GM18873 (cell line): ENCODE results near the gene NIPBL.

Source experiments
- ATAC-seq: cut with Tn5 transposase; IDR thresholded peaks from one replicate; pipeline ENCODE4 v1.9.1; 2021; ENCODE audit warnings: mild to moderate bottlenecking, moderate library complexity, moderate number of reproducible peaks; ENCODE audit not compliant: unreplicated experiment, low FRiP score

Gene NIPBL

DNA sequence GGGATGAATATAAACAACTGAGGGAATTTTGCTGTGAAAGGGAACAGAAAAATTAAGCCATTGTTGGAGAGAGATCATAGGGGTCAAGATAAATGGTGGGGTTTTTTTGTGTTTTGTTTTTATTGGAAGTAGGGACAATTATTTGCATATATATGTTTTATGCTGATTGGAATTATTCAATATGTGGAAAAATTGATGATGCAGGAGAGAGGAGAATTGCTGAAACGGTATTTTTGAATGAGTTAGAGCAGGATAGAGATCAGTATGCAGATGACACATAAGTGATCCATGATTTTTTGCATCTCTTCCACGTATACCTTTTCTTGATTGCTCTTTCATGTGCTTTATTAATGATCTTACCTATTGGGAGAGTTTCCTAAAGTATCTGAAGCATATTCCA is 67.5 kb downstream of the NIPBL start:
- no peak for ATAC-seq

DNA sequence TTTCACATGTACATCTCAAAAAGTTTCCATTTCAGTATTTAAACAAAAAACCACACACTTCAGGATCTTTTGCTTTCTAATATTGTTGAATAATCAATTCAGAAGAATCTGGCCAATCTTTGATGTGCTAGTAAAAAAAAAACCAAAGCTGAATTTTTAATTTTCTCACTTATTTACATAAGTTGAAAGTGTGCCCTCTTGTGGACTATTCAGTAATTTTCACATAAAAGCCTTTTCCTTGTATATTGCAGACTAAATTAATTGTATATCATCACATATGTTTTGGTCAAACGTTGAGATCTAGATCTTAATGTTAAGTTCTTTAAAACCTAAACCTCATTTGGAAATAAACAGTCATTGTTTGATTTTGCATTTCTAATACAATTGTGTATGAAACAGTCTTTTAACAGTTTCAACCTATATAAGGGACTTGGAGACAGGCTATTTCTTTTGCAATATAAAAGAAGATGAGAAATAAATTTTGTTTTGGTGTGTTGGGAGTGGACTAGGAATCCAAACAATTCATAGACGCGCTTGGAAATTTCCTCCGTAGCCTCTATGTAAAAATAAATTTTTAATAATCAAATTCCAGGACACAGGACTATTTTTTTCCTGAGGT is 68.1 kb downstream of the NIPBL start:
- ATAC-seq = no peak

DNA sequence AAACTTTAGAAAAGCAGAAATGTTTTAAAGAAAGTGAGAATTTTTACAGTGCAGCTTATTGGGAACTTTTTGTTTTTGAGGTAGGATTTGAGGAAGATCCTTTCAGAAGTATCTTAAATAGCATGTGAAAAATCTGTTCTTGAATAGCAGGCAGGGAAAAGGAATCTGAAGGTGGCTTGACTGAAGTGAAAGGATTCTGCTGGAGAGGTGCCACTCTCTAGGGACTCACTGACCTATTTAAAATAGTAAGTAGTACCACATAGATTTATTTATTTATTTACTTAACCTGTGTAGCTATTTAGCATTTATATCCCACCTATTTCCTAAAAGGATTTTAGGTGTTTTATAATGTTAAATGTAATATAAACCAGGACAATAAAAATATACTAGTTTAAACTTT is 69.1 kb downstream of the NIPBL start:
- ATAC-seq = no peak

DNA sequence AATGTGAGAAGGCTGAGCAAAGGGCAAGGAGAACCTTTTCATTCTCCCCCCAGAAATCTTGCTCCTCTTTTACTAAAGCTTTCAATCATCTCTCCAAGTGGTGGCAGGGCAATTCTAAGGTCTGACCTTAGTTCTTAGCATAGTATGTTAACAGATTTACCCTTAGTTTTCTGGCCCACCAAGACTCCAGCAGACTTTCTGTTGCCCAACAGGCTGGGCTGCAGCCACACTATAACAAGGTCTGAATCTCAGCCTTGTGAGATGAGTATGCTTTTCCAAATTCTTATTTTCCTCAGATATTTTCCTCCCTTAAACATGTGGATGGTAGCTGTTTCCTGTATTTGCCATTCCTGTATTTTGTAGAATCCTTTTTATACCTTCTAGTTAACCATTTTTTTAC is 69.5 kb downstream of the NIPBL start:
- no peak for ATAC-seq

DNA sequence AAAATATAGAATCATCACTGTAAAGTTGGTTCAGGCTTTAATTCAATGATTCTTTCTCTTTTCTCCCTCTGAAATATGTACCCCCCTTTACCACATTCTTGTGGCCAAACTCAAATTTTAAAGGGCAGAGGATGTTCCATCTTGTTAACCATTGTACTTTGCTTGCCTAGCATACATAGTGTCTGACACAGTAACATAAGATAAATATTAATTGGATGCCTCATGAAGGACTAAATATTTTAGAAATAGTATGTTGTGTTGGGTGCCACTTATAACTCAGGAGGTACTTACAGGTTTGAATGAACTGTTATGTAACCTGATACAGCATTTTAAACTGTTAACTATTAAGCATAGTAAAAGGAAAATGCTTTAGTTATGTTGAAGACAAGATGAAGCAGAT is 71.5 kb downstream of the NIPBL start:
- ATAC-seq = no peak

DNA sequence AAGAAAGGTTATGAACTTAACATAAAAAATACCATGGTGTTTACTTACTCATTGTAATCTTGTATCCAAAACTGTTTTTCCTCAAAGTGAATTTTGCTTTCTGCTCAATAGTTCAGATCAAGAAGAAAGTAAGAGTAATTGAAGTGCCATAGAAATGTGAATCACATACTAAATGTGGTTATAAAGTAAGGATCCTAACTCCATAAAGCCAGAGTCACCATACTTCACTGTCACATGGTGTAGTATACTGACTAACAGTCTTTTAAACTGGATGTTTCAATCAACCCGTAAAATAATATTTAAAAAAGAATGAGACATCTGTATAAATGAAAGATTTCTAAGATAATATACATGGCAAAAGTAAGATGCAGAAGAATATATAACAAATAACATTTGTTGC is 72.1 kb downstream of the NIPBL start:
- no peak for ATAC-seq

DNA sequence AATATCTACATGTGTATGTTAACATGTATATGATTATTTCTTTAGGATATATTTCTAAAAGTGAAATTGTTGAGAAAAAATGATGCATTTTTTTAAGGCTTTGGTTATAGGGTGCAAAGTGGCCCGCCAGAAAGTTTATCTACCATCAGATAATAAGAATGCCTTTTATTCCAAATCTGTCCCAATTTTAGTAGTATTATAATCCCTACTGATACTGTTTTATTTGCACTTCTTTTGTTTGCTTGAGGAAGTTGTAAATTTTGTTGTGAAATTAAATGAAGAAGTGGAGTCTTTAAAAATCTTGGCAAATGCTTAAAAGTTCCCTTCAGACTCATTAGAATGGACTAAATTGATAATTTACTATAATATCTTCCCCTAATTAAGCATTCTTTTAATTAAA is 73.0 kb downstream of the NIPBL start:
- ATAC-seq = no peak

DNA sequence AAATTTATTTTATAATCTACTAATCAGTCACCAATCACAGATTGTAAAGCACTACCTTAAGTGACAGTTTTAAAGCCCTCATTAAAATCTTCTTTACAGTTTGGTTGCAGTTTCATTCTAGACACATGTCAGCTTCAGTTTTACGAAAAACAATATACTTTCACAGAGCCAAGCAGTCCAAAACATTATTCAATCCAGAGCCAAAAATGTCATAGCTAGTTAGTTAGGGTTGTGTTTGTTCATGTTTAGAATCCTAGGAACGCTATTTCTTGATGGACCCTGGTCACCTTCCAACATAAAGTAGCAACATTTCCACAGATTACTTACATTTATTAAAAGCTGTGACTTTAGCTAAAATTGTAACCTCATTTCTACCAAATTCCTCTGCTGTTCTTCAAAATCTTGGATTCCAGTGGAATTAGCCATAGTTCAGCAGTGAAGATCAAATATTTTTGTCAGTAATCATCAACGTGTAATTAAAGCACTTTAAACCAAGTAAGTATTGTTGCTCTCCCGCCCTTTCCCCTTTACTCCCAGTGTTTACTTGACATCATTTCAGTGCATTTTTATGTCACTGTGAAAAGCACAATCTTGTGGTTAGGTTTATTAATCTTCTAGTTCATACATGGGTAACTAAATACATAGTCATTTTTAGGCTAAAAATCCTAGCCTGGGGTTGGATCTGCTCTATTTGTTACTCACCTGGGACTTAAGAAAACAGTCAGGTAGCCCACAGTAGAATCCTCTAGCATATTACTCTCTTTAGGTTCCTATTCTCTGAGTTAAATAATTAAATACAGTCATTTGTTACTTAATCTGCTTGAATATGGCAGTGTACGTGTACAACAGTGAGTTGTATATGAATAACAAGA is 74.3 kb downstream of the NIPBL start:
- no peak for ATAC-seq

DNA sequence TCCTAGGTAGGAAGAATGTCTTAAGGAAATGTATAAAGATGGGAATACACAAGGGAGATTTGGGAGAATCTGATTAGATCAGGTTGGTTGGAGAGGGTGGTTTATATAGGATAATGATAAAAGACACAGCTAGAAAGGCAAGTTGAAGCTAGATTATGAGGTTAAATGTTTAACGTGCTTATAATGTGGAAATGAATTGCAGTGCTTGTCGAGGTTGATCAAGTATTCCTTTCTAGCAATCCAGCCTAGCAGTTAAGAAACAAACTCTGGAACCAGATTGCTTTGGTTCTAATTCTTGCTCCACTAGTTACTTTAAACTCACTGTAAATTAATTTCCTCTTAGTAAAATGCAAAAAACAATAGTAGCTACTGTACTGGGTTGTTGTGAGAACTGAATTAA is 76.5 kb downstream of the NIPBL start:
- no peak for ATAC-seq

DNA sequence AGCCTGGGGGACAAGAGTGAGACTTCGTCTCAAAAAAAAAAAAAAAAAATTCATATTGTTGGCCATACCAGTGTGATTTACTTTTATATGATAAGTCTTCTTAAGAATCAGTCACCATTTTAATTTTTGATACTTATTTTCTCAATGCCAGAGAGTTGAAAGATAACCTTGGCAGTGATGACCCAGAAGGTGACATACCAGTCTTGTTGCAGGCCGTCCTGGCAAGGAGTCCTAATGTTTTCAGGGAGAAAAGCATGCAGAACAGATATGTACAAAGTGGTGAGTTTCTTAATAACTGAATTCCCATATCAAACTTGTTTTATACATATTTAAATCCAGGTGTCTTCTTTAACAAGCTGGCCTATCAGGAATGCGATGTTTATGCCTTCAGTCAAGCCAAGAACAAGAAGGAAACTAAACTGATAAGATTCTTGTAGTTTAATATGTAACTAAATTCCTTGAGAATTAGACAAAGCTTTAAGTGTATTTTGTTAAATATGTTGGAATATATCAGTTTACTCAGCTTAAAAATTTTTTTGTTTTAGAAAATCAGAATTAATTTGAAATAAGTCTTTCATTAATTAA is 81.5 kb downstream of the NIPBL start:
- no peak for ATAC-seq

DNA sequence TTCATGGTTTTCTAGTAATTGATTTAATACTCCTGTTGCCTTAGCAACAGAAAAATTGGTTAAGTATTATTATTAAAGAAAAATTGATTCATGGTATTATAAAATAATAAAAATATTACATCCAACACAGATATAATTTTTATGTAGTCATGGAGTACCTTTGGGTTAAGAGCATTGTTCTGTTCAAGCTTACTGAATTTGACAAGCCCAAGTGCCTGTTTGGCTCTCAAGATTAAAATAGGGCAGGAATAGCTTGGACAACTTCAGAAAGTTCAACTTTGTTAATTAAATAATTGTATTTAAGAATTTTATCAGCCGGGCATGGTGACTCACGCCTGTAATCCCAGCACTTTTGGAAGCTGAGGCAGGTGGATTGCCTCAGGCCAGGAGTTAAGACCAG is 82.0 kb downstream of the NIPBL start:
- ATAC-seq = no peak

DNA sequence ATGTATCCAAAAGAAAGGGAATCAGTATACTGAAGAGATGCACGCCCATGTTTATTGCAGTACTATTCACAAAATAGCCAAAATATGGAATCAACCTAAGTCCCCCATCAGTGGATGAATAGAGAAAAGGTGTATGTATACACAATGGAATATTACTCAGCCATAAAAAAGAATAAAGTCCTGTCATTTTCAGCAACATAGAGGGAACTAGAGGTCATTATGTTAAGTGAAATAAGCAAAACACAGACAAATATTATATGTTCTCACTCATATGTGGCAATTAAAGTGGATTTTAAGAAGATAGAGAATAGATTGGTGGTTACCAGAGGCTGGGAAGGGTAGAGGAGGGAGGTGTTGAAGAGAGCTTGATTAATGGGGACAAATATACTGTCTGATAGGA is 88.6 kb downstream of the NIPBL start:
- ATAC-seq = no peak

DNA sequence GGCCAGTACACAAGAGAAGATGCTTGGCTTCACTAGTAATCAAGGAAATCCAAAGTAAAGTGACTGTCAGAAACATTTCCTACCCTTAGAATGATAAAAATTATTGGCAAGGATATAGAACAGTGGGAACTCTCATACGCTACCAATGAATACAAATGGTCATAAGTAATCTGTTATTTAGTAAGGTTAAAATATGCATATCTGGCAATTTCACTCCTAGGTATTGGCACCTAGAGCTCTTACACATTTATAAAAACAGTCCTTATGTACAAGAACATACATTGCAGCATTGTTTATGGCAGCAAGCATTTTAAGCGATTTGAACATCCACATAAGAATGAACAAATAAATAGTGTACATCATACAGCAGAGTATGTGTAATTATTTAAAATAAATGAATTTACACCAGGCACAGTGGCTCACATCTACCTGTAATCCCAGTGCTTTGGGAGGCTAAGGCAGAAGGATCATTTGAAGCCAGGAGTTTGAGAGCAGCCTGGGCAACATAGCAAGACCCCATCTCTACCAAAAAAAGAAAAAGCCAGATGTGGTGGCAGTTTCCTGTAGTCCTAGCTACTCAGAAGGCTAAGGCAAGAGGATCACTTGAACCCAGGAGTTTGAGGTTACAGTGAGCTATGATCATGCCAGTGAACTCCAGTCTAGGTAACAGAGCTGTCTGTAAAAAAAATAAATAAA is 93.3 kb downstream of the NIPBL start:
- ATAC-seq = no peak

DNA sequence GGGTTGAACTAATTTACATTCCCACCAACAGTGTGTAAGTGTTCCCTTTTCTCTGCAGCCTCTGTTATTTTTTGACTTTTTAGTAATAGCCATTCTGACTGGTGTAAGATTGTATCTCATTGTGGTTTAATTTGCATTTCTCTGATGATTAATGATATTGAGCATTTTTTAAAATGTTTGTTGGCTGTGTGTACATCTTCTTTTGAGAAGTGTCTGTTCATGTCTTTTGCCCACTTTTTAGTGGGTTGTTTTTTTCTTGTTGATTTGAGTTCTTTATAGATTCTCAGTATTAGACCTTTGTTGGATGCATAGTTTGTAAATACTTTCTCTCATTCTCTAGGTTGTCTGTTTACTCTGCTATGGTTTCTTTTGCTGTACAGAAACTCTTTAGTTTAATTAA is 101.6 kb downstream of the NIPBL start:
- ATAC-seq = no peak

DNA sequence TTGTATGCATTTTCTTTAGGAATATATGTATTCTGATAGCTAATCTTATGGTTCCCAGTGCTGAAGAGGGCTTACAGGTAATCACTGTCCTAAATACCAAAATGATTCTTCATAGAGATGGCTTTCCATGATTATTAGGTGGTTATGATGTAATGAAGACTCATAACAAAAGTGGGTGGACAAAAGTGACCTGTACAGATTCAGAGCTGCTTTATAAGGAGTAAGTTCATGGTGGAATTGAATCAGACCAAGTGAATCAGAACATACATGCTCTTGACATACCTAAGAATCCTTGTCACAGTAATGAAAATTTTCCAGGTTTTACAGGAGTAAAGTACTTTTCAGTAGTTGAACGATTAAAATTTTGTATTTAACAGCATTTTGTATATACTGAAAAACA is 105.6 kb downstream of the NIPBL start:
- ATAC-seq = no peak

DNA sequence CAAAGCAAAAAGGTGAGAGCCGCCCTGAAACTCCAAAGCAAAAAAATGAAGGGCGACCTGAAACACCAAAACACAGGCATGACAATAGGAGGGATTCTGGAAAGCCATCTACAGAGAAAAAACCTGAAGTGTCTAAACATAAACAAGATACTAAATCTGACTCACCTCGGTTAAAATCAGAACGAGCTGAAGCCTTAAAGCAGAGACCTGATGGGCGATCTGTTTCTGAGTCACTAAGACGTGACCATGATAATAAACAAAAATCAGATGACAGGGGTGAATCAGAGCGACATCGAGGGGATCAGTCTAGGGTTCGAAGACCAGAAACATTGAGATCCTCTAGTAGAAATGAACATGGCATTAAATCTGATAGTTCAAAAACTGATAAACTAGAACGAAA is 108.8 kb downstream of the NIPBL start:
- no peak for ATAC-seq

DNA sequence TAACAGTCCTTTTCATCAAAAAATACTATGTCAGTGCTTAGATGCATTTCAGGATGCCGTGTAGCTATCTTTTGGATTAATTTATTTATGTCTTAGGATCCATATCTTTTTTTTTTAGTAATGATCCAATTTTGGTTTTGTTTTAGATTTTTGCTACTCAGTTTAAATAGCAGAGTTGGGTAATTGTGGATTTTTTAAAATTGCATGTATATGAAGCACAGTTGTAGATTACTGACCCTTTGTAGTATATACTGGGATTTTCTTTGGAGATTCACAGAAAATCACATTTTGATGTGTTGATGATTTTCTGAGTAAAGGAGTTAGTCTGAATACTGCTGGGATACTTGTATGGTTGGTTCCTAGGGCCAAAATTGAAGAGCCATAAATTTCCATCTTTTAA is 111.8 kb downstream of the NIPBL start:
- no peak for ATAC-seq

DNA sequence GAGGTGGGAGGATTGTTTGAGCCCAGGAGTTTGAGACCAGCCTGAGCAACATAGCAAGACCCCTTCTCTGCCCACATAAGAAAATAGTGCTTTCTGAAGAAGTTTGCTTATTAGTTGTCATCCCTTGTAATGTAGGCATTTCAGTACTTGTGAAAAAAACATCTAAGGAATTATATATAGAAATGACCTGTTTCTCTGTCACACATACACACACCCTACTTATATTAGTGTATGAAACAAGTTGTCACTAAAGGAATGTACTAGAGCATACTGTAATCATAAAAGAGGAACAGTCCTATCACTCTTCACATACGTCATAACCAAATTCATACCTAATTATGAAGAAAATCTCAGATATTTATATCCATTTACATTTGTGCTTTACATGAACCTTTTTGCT is 122.0 kb downstream of the NIPBL start:
- ATAC-seq = no peak

DNA sequence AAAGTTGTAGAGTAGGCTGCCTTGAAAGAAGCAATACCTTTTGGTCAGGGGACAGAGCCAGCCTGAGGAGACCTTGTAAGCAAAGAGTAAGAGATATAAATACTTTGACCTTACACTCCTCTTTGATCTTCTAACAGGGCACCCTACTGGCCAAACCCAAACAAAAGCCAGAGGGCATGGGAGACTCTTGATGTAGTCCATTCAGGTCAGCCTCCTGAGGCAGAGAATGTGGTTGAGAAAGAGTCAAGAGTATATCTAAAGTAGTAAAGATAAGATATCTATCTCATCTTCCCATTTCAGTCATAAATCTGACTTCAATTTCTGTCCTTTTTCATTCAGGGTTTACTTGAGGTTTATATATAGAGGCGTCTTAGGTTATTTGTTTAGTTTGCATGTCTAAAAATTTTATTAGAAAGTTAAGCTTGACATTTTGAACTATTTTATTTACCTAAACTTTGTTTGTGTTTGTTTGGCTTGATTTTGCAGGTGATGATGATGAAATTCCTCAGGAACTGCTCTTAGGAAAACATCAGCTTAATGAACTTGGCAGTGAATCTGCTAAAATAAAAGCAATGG is 125.7 kb downstream of the NIPBL start:
- no peak for ATAC-seq

DNA sequence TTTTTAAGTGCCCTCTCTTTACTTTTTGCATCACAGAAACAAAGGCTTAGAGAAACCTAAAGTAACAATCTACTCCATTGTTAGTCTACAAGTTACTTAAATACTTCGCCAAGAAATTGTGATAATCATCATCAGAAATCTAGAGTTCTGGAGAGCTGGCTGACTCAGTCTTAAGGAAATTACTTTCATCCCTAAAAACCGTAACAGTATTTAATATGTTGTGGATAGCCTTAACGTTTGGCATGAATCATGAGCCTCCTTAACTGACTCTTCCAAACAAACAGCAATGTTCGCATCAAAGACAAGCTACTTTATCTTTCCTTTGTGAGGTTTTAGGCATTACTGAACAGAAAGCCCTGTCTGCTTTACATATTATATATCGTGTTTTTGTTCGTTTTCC is 128.7 kb downstream of the NIPBL start:
- no peak for ATAC-seq

DNA sequence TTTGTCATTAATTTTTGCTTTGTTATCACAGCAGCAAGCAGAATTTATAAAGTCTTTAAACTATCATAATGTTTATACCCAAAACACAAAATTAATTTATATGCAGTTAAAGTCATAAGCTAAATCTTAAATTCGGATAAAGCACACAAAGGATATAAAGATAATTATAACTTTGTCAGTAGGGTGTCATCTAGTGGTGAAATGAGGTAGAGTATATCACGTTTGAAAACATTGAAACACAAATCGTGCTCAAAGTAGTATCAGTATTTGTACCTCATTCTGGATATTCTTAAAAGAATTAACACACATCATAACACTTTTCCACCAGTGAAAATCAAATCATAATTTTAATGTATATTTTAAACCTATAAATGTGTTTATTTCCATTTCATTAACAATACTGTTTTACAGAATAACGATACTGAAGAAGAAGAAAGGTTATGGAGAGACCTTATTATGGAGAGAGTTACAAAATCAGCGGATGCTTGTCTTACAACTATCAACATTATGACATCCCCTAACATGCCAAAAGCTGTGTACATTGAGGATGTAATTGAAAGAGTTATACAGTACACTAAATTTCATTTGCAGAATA is 129.5 kb downstream of the NIPBL start:
- no peak for ATAC-seq
